Uterus (tissue), 4 donors: ENCODE measurements around the gene RICTOR. TPM values are rescaled to one million over a fixed set of nuclear protein-coding genes. Genes with fewer than 3 reads are reported as not detected.

Experiments used
- DNase-seq, 2 donors: peaks; one replicate each; pipeline ENCODE4 v3.0.0-alpha.2; 2019 to 2020
- H3K27ac ChIP-seq, 2 donors: fragments of 200-600 bp; sonication (generic); 1 replicate in 1 of 2; 2 replicates in 1 of 2; pipeline ENCODE4 v1.5.1; 2016 to 2018
- H3K27me3 ChIP-seq, 2 donors: fragments of 200-600 bp; sonication (generic); one replicate each; pipeline ENCODE4 v1.5.1; 2018 to 2019; ENCODE audit warnings: control low read depth in 1 of 2
- H3K36me3 ChIP-seq, 2 donors: fragments of 200-600 bp; sonication (generic); one replicate each; pipeline ENCODE4 v1.5.1; 2019; ENCODE audit warnings: control low read depth in 1 of 2
- H3K4me1 ChIP-seq, 2 donors: fragments of 200-600 bp; sonication (generic); one replicate each; pipeline ENCODE4 v1.5.1; 2018 to 2019; ENCODE audit warnings: control low read depth in 1 of 2
- H3K4me3 ChIP-seq, 2 donors: fragments of 200-600 bp; sonication (generic); 1 replicate in 1 of 2; 2 replicates in 1 of 2; pipeline ENCODE4 v1.5.1; 2018 to 2019; ENCODE audit warnings: mild to moderate bottlenecking in 1 of 2
- H3K9me3 ChIP-seq, 2 donors: fragments of 200-600 bp; sonication (generic); one replicate each; pipeline ENCODE4 v1.5.1; 2019; ENCODE audit warnings: control low read depth in 1 of 2
- CTCF ChIP-seq, 4 experiments: fragments of 200-600 bp in 2 of 4; fragments of 450-650 bp in 2 of 4; sonication (generic) in 2 of 4; IDR thresholded peaks; one replicate each; pipeline ENCODE4 v1.5.1; 2016 to 2019; ENCODE audit warnings: antibody characterized with exemption in 4 of 4, mild to moderate bottlenecking in 2 of 4, moderate library complexity in 1 of 4
- POLR2A ChIP-seq, 2 donors: fragments of 450-650 bp; IDR thresholded peaks; one replicate each; pipeline ENCODE4 v1.6.1; 2016; ENCODE audit warnings: antibody characterized with exemption in 2 of 2, mild to moderate bottlenecking in 1 of 2, moderate library complexity in 1 of 2
- intact Hi-C: fragments of 100-400 bp; cut with DNase I; formaldehyde crosslinking; loops from one replicate; pipeline ENCODE4 v1.15.1; 2023; ENCODE audit warnings: low total_unique reads
- total RNA-seq, 4 donors: library from RNA; depleted of rRNA in 3 of 4; stranded (reverse); fragments of >200 nt in 3 of 4; gene quantifications; one replicate each; pipeline versions ENCODE4 v1.1.0 to v1.2.4, GENCODE V29; 2014 to 2023
- donor health status: DM: yes; HTN: yes; CAD: no.

Gene RICTOR
- total RNA-seq, 4 donors from 2014 or later = 50.6 to 79.4 (median 70.6) TPM

GRCh38 chr5:39058178-39058921 lies 15.8 kb downstream of the RICTOR start:
- Histone ChIP-seq H3K9me3 (no peaks in the 10 kb centered on the region), H3K27me3 (no peaks in the 10 kb centered on the region), H3K36me3 (no peaks in the 10 kb centered on the region), H3K4me1 (peaks cover 0 to 4% of the 10 kb centered on the region in 2 donors), H3K4me3 (no peak overlapping the region), H3K27ac (peak overlapping the region in 1 of 2 donors; percentile 14)
- no peak for DNase-seq
- intact Hi-C loops = no loop called here
- TF ChIP-seq POLR2A (IDR thresholded peaks at IDR 0.05) = no peak

GRCh38 chr5:39057734-39058133 lies 16.5 kb downstream of the RICTOR start:
- Histone ChIP-seq H3K27me3 (no peaks in the 10 kb centered on the region), H3K9me3 (no peaks in the 10 kb centered on the region), H3K36me3 (no peaks in the 10 kb centered on the region), H3K27ac (peak overlapping the region in 1 of 2 donors; percentile 13), H3K4me1 (no peaks in the 10 kb centered on the region), H3K4me3 (no peak overlapping the region)
- no peak for TF ChIP-seq CTCF (IDR thresholded peaks at IDR 0.05)
- TF ChIP-seq POLR2A (IDR thresholded peaks at IDR 0.05) = no peak
- DNase-seq = no peak
- intact Hi-C loops = no loop called here

- TF ChIP-seq POLR2A (IDR thresholded peaks at IDR 0.05) (no peak), CTCF (IDR thresholded peaks at IDR 0.05) (no peak)
- Histone ChIP-seq H3K27me3 (no peaks in the 10 kb centered on the region), H3K4me3 (no peak overlapping the region), H3K4me1 (no peaks in the 10 kb centered on the region), H3K27ac (no peak overlapping the region), H3K9me3 (no peaks in the 10 kb centered on the region), H3K36me3 (no peaks in the 10 kb centered on the region)
- intact Hi-C loops = no loop called here
- no peak for DNase-seq
Measured at GRCh38 chr5:39055768-39056398, 18.3 kb downstream of the RICTOR start.

GRCh38 chr5:39055027-39055767 lies 19.0 kb downstream of the RICTOR start:
- TF ChIP-seq CTCF (IDR thresholded peaks at IDR 0.05) (no peak), POLR2A (IDR thresholded peaks at IDR 0.05) (no peak)

GRCh38 chr5:39053189-39053588 lies 21.0 kb downstream of the RICTOR start:
- intact Hi-C loops = no loop called here

More at GRCh38 chr5:39055027-39055767, 19.0 kb downstream of the RICTOR start:
- Histone ChIP-seq H3K9me3 (no peaks in the 10 kb centered on the region), H3K36me3 (no peaks in the 10 kb centered on the region), H3K4me3 (no peak overlapping the region), H3K27me3 (no peaks in the 10 kb centered on the region), H3K4me1 (no peaks in the 10 kb centered on the region), H3K27ac (no peak overlapping the region)
- no peak for DNase-seq
- intact Hi-C loops = no loop called here

More at GRCh38 chr5:39053189-39053588, 21.0 kb downstream of the RICTOR start:
- H3K27me3 ChIP-seq = no peaks in the 10 kb centered on the region
- no peaks in the 10 kb centered on the region for H3K9me3 ChIP-seq
- H3K36me3 ChIP-seq = no peaks in the 10 kb centered on the region
- H3K4me1 ChIP-seq = no peaks in the 10 kb centered on the region
- TF ChIP-seq CTCF (IDR thresholded peaks at IDR 0.05) (no peak), POLR2A (IDR thresholded peaks at IDR 0.05) (no peak)
- H3K4me3 ChIP-seq = no peak overlapping the region
- no peak for DNase-seq
- no peak overlapping the region for H3K27ac ChIP-seq
